Measurements from ENCODE around the gene KATNBL1. TPM values are rescaled to one million over a fixed set of nuclear protein-coding genes. Genes with fewer than 3 reads are reported as not detected.
"Not testable (repeated sequence)": the region's sequence is repeated elsewhere in the genome, so short reads cannot be mapped to it uniquely, and the experiment has no call there.

Gene KATNBL1
- total RNA-seq, 1 experiment from 2014 or later: 27.3 TPM

DNA sequence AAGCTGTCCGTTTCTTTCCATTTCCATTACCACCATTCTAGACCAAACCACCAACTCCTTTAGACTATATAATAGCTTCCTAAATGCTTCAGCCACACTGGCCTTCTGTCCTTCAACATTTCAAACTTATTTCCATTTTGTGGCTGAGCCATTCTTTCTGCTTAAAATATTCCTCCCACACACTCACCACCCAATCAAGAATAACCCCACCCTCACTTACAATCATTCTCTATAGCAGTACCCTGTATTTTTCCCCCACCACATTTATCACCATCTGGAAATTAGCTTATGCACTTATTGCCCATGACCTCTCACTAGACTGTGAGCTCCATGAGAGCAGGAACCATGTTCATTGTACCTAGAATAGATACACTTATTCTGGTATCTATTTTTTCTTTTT, 6.6 kb downstream of the KATNBL1 start:
- DNase-seq (ENCODE audit: low read depth): no peak

DNA sequence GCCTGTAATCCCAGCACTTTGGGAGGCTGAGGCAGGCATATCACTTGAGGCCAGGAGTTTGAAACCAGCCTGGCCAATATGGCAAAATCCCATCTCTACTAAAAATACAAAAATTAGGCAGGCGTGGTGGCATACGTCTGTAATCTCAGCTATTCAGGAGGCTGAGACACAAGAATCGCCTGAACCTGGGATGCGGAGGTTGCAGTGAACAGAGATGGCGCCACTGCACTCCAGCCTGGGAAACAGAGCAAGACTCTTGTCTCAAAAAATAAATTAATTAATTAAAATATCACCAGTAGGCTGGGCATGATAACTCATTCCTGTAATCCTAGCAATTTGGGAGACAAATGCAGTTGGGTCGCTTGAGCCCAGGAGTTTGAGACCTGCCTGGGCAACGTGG, 16.6 kb downstream of the KATNBL1 start:
- DNase-seq (ENCODE audit: low read depth): not testable (repeated sequence)

DNA sequence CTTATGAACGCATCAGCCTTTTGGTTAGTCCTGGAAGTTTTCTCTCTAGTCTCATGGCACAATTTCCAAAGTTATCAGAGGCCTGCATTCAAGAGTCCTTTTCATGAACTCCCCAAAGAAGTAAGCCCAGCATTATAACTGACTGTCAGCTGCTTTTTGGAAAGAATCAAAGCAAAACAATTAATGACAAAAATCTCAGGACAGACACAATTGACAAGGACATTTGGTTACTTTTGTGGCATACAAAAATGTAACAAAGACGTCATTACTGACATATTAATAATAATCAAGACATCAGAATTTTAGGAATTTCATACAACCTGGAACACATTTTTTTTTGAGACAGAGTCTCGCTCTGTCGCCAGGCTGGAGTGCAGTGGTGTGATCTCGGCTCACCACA, 21.2 kb downstream of the KATNBL1 start:
- no peak for DNase-seq (ENCODE audit: low read depth)

DNA sequence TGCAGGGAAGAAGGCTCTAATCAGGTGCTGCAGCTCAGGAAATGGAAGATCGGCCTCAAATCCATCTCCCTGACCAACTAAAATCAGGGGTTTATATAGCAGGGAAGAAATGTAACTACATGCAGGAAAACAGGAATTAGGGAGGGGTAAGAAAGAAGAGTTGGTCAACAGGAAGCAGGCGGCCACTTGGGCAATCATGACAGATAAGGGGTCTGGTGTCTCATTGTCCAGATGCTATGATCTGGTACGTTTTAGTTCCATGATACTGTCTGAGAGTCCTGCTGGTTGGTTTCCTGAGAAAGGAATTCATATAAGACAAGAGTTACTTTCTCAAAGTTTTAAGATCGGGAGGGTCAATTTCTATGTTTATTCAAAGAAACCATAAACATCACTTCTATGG, 24.2 kb downstream of the KATNBL1 start:
- DNase-seq (ENCODE audit: low read depth): no peak

DNA sequence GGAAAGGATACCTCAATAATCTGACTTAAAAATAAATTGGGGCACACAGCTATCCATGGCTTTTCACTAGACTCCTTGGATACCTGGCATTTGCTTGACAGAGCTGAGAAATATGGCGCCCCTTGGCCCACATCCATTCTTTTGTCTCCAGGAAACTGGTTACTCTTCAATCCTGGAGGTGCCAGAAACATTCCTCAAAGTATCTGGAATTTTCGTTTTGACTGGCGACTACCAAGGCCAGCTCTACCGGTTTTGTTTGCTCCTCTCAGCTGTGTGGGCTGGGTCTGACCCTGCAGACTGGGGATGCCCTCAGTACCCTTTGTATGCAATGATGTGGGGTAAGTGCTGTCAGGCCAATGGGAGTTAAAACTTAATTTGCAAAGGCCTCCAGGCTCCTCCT, 27.0 kb downstream of the KATNBL1 start:
- DNase-seq (ENCODE audit: low read depth): no peak

DNA sequence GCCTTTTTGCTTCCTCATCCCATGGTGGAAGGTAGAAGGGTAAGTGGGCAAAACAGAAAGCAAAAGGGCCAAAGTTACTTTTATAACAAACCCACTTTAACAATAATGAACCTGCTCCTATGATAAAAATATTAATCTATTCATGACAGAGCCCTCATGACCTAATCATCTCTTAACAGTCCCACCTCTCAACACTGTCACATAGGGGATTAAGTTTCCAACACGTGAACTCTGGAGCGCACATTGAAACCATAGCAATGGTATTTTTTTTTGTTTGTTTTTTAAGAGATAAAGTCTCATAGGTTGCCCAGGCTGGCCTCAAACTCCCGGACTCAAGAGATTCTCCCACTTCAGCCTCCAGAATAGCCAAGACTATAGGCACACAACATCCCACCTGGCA, 30.7 kb downstream of the KATNBL1 start:
- DNase-seq (ENCODE audit: low read depth): no peak

DNA sequence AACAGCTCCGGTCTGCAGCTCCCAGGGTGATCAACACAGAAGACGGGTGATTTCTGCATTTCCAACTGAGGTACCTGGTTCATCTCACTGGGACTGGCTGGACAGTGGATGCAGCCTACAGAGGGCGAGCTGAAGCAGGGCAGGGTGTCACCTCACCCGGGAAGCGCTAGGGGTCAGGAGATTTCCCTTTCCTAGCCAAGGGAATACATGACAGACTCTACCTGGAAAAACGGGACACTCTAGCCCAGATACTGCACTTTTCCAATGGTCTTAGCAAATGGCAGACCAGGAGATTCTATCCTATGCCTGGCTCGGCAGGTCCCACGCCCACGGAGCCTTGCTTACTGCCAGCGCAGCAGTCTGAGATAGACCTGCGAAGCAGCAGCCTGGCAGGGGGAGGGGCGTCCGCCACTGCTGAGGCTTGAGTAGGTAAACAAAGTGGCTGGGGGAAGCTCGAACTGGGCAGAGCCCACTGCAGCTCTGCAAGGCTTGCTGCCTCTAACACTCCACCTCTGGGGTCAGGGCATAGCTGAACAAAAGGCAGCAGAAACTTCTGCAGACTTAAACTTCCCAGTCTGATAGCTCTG, 43.8 kb downstream of the KATNBL1 start:
- DNase-seq (ENCODE audit: low read depth): not testable (repeated sequence)

DNA sequence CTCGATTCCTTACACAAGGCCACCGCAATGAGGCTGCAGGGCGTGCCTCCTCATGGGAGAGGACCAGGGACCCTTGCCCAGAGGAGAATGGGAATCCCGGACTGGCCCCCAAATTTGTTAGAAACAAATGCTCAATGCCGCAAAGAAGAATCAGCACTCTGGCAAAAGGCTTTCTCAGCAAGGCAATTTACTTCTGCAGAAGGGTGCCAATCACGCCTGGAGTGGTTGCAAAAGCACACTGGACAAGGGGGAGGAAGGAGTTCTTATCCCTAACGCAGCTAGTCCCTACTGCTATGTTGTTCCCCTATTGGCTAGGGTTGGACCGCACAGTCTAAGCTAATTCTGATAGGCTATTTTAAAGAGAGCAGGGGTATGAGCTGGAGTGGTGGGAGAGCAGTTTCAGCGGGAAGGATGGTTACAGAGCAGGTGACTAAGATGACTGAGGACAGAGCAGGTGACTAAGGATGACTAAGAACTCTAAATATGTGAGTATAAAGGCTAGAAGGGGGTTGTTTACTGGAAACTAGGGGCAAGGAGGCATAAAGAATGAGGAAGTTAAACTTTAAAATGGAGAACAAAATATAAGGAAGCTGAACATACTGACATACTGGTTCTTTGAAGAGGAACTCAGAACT, 48.5 kb downstream of the KATNBL1 start:
- peak; percentile 46 for DNase-seq (ENCODE audit: low read depth)

DNA sequence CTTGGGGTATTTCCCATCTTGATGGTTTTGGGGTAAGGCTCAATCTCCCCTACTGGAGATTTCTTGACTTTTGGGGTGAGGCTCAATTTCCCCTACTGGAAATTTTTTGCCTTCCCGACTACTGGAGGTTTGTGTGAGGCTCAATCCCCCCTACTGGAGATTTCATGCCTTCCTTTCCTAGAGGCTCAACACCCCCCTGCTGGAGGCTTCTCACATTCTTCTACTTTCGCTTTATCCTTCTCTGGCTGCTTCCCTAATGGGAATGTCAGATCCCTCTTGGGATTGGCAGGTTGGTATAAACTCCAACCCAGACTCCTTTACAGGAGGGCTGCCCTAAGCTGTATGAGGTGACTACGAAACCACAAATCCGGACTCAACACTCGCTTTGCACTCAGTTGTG, 49.2 kb downstream of the KATNBL1 start:
- DNase-seq (ENCODE audit: low read depth): no peak

DNA sequence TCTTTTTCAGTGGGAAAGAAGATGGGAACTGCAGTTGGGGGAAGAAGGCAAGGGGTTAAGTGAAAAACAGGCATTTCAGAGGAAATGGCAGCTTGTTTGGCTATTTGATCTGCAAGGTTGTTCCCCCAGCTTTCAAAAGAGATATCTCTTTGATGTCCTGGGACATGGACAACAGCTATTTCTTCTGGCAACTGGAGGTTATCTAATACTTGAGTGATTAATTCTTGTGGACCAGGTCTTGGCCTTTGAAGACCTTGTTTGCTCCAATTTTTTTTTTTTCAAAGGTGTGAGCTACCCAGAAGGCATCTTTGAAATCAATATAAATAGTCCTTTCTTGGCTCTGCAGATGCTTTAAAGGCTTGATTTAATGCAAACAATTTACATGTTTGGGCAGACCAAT, 51.5 kb downstream of the KATNBL1 start:
- DNase-seq (ENCODE audit: low read depth): no peak

DNA sequence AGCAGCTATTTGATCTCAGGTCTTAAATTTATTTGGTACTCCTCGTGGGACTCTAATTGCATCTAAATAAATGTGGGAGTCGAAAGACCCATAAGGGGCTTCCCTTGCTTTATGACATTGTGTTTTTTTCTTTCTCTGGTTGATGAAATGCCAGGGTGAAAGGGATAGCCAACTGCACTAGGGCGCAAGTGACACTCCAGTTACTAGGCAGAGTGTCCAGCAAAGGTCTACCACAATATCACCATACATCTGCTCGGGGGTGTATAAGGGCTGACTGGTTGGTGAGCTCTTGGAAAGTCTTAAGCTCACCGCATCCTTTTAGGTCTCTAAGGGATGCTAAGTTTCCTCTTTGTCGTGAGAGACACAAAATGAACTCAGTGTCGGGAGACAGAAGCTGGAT, 54.0 kb downstream of the KATNBL1 start:
- DNase-seq (ENCODE audit: low read depth): no peak

DNA sequence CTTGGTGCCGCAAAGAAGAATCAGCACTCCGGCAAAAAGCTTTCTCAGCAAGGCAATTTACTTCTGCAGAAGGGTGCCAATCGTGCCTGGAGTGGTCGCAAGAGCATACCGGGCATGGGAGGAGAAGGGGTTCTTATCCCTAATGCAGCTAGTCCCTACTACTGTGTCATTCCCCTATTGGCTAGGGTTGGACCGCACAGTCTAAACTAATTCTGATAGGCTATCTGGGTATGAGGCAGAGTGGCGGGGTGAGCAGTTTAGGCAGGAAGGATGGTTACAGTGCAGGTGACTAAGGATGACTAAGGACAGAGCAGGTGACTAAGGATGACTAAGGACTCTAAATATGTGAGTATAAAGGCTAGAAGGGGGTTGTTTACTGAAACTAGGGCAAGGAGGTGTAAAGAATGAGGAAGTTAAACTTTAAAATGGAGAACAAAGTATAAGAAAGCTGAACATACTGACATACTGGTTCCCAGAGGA, 55.1 kb downstream of the KATNBL1 start:
- DNase-seq (ENCODE audit: low read depth): peak; percentile 56

DNA sequence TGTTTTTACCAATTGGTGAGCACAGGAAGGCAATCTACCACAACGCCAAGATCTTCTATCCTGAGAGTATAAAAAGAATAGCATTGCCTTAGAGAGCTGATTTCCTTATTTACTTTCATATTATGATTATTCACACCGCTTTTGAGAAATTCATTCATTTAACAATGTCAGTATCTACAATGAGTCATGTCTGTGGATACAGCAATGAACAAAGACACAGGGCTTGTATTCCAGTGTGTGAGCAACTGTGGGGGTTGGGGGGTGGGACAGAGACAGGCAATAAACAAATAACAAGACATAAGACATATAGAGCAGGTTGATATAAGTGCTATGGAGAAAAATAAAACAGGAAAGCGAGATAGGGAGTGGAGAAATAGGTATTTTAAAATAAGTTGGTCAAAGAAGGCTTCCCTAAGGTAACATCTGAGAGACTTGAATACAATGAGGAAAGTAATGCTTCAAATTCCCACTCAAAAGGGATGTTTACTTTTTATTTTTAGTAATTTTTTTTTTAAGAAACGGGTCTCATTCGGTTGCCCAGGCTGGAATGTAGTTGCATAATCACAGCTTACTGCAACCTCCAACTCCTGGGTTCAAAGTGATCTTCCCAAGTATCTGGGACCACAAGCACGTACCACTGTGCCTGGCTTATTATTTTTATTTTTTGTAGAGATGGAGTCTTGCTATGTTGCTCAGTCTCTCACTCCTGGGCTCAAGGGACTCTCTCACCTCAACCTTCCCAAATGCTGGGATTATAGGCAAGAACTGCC, 62.3 kb downstream of the KATNBL1 start:
- peak; percentile 24 for DNase-seq (ENCODE audit: low read depth)

DNA sequence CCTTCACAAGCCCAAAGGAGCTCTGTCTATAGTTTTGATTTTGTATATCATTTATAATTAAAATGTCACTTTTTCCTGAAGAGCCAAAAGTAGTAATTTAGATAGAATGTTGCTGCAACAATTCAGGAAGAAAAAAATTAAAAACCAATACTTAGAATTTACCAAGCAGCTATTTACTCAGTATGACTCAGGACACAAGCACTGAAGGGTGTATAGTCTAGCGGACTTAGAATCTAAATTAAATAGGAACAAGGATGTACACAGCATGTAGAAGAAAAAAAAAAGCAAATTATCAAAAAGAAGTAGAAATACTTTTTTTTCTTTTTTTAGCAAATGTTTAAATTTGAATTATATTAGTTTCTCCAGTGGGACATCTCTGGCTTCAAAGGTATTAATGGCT, 76.4 kb downstream of the KATNBL1 start:
- no peak for DNase-seq (ENCODE audit: low read depth)

DNA sequence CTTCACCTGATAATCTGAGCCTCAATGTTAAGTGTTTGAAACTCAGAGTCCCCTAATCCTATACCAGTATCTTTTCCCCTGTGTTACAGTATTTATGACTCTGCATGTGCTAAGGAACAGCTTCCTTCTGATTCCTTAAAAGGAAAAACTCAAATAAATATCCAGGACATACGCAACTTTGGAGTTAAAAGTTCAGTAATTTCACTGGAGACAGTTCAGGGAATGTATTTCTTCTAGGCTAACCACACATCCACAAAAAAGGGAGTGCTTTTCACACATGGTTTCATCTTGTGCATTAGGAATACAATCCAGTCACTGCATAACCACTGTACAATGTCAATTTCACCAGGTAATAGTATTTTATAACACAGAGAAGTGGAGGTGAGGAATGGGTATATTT, 77.0 kb downstream of the KATNBL1 start:
- no peak for DNase-seq (ENCODE audit: low read depth)

DNA sequence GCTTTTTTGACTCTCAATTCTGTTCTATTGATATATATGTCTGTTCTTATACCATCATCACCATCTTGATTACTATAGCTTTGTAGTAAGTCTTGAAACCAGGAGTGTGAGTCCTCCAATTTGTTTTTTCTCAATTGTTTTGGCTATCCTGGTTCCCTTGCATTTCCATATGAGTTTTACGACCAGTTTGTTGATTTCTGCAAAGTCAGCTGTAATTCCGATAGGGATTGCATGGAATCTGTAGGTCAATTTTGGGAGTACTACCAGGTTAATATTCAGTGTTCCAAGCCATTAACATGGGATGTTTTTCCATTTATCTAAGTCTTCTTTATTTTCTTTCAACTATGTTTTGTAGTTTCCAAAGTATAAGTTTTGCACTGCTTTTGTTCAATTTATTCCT, 81.0 kb downstream of the KATNBL1 start:
- no peak for DNase-seq (ENCODE audit: low read depth)

DNA sequence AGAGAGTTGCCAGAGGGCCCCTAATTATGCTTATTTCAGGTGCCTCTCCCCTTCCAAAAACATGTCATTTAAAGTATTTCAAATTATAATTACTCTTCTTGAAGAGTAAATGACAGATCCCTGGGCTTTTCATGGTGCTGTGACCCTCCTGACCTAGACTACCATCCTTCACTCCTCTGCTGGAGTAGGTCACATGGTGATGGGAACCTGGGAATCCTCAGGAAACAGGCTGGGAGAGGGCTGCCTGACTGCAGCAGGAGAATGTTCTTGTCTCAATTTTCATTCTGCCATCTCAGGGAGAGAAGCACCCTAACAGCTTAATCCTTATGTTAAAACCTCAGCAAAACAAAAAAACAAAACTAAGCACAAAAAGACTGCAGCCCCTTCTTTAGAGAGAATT, 83.4 kb downstream of the KATNBL1 start:
- DNase-seq (ENCODE audit: low read depth): no peak

DNA sequence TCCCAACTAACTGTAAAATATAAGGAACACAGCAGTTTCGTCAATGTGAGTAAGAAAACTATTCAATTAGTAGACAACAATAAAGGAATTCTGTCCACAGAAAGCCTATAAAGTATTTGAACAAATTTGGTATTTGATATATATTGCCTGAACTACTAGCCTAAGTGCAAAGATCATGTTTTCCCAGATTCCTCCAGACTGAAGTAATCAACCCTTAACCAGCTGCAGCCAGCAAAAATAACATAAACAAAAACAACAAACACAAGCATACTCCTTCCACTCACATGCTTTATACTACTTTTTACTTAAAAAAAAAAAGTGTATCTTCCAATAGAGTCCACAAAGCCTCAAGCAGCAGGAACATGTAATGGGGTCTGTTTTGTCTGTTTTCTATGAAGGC, 84.0 kb downstream of the KATNBL1 start:
- DNase-seq (ENCODE audit: low read depth): no peak

DNA sequence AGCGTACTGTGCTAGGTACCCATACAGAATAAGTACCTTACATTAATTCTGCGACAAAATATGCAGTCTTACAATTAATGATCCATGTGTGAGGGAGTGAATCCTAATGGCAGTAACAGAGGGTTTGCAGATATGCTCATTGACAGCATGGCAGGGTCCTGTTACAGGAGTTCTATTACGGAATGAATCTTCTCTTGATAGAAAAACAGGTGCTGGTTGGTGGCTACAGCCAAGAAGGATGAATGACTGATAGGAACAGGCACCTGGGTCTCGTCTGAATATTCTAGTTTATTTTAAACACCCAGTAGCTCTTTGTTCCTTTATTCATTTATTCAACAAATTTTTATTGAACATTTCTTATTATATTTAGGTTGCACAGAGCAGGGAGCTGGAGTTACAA, 85.2 kb downstream of the KATNBL1 start:
- no peak for DNase-seq (ENCODE audit: low read depth)

DNA sequence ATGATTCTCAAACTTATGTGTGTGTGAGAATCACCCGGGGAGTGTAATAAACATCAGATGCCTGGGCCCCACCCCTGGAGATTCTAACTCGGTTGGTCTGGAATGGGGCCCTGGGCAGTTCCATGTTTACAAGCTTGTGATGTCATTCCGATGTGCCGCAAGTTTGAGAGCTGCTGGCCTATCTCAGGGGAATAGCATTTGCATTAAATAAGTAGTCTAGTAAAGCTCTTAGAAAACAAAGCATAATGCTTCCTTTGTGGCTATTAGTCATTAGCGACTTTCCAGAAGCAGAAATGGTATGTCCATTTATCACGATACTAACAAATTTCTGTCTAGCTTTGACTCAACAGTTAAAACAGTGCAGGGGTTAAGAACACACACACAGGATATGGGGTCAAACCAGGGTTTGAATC, 87.1 kb downstream of the KATNBL1 start:
- peak; percentile 96 for DNase-seq (ENCODE audit: low read depth)

DNA sequence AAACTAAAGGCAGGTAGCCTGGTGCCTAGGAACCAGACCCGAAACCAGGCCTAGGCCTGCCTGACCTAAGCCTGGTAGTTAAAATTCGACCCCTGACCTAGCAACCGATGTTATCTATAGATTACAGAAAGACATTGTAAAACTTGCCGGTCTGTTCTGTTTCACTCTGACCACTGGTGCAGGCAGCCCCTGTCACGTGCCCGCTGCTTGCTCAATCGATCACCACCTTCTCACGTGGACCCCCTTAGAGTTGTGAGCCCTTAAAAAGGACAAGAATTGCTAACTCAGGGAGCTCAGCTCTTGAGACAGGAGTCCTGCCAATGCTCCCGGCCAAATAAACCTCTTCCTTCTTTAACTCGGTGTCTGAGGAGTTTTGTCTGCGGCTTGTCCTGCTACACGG, 88.1 kb downstream of the KATNBL1 start:
- DNase-seq (ENCODE audit: low read depth): not testable (repeated sequence)

DNA sequence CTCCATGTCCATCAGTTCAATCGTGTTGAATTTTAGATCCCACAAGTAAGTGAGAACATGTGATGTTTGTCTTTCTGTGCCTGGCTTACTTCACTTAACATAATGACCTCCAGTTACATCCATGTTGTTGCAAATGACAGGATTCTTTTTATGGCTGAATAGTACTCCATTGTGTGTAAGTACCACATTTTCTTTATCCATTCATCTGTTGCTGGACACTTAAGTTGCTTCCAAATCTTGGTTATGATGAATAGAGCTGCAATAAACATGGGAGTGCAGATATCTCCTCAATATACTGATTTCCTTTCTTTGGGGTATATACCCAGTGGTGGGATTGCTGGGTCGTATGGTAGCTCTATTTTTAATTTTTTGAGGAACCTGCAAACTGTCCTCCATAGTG, 89.5 kb downstream of the KATNBL1 start:
- not testable (repeated sequence) for DNase-seq (ENCODE audit: low read depth)

DNA sequence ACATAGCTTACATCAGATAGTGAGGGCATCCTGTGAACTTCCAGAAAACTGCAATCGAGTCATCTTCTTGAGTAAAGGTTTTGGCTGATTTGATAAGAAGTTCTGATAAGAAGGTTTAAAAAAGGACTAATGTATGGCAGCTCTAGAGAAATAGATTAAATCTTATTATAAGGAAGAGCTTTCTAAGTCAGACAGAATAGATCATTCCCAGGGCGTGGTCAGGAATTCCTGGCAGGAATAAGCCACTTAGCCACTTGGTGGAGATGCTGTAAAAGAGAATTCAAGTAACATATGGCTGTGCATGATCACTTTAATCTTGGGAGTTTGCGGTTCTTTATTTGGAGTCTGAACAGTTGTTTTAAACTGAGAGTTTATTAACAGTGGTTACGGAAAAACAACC, 90.6 kb downstream of the KATNBL1 start:
- DNase-seq (ENCODE audit: low read depth): peak; percentile 23
